ENCODE results near the gene IQGAP1.
A peak's percentile ranks its signal among the peaks of the same experiment; 100 is the strongest.
"Not testable (repeated sequence)": the region's sequence is repeated elsewhere in the genome, so short reads cannot be mapped to it uniquely, and the experiment has no call there.

The IQGAP1 gene, protein sequence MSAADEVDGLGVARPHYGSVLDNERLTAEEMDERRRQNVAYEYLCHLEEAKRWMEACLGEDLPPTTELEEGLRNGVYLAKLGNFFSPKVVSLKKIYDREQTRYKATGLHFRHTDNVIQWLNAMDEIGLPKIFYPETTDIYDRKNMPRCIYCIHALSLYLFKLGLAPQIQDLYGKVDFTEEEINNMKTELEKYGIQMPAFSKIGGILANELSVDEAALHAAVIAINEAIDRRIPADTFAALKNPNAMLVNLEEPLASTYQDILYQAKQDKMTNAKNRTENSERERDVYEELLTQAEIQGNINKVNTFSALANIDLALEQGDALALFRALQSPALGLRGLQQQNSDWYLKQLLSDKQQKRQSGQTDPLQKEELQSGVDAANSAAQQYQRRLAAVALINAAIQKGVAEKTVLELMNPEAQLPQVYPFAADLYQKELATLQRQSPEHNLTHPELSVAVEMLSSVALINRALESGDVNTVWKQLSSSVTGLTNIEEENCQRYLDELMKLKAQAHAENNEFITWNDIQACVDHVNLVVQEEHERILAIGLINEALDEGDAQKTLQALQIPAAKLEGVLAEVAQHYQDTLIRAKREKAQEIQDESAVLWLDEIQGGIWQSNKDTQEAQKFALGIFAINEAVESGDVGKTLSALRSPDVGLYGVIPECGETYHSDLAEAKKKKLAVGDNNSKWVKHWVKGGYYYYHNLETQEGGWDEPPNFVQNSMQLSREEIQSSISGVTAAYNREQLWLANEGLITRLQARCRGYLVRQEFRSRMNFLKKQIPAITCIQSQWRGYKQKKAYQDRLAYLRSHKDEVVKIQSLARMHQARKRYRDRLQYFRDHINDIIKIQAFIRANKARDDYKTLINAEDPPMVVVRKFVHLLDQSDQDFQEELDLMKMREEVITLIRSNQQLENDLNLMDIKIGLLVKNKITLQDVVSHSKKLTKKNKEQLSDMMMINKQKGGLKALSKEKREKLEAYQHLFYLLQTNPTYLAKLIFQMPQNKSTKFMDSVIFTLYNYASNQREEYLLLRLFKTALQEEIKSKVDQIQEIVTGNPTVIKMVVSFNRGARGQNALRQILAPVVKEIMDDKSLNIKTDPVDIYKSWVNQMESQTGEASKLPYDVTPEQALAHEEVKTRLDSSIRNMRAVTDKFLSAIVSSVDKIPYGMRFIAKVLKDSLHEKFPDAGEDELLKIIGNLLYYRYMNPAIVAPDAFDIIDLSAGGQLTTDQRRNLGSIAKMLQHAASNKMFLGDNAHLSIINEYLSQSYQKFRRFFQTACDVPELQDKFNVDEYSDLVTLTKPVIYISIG (N-terminal part only)

GRCh38 chr15:90387534-90388461 is at the start of gene IQGAP1:
Gene IQGAP1, plus strand, starts transcription at chr15:90388242. Its CDS starts 100 bp downstream, at chr15:90388342.
- peak; percentile 92 for DNase-seq

GRCh38 chr15:90338532-90338931 is 49.5 kb upstream of the IQGAP1 start:
- DNase-seq = no peak

GRCh38 chr15:90340345-90340744 is 47.7 kb upstream of the IQGAP1 start:
- no peak for DNase-seq

GRCh38 chr15:90343302-90343790 is 44.7 kb upstream of the IQGAP1 start:
- no peak for DNase-seq

DNA sequence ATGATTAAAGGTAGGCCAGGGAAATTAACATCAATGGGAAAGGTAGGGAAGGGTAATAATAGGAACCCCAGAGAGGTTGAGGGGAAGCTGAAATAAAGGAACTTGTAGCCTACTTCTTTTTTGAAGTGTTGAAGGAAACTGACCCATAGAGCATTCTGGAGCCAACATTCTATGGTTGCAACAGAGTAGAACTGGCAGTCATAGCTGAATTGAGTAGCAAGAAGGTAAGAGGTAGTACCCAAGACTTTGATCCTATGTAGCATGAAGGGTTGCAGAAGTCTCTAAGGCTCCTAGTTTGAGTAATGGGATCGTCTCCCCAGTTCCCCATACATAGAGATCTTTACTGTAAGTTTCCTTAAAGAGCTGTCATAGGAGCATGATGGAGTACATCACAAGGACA is 43.4 kb upstream of the IQGAP1 start:
- no peak for DNase-seq

- DNase-seq = no peak
These were observed 42.2 kb upstream of the IQGAP1 start for GRCh38 chr15:90345857-90346256.

DNA sequence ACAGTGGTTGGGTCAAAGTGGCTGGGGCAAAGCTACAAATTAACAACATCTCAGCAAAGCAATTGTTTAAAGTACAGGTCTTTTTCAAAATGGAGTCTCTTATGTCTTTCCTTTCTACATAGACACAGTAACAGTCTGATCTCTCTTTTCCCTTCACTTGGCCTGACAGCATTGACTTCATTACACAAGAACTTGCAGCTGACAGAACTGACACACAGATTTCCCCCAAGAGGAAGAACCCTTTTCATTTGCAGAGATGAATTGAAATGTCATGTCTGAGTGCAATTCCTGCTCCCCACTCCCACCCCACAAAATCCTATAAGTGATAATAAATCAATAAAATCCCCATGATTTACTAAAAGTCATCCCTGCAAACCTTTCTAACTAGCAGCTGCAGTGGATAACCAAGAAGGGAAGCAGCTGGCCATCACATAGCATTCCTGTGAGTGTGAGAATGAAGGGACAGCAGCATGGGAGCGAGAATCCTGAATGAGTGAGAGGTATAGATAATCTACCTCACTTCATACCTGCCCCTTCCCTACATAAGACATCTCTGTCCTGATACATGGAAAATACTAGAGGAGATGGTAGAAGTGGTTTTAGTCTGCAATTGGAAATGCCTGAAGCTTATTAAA is 40.5 kb upstream of the IQGAP1 start:
- DNase-seq = not testable (repeated sequence)

DNA sequence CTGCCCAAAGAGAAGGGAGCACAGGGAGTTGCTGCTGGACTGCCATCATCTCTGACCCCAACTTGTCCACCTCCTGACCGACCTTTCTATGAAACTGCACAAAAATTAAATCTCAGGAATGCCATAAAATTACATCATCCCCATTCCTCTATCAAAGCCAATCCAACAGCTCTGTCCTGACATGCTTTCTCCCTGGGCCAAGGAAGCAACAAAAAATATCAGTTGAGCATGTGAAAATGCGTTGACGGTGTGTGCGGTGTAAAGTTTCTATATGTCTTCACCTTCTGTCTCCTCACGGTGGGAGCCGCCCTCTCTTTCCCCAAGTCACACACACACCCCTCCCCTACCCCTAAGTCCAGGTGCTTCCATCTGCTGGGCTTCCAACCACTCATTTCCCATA is 39.6 kb upstream of the IQGAP1 start:
- DNase-seq = no peak

DNA sequence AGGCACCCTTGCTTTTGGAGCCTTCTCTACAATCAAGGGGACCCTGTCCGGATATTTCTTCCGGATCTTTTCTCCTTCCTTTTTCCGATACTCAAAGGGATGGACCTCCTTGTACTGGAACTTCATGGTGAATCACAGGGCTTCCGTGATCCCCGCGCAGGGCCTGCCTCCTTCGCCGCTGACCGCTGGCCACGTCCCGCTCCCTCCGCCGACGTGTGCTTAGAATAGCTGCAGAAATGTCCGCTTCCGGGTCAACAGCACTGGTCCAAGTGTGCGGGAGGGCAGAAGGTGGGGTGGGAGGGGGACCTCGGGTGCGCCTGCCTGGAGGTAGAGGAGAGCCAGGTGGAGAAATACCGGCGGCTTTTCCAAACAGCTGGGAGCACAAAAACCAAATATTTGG is 39.0 kb upstream of the IQGAP1 start:
- DNase-seq = no peak

DNA sequence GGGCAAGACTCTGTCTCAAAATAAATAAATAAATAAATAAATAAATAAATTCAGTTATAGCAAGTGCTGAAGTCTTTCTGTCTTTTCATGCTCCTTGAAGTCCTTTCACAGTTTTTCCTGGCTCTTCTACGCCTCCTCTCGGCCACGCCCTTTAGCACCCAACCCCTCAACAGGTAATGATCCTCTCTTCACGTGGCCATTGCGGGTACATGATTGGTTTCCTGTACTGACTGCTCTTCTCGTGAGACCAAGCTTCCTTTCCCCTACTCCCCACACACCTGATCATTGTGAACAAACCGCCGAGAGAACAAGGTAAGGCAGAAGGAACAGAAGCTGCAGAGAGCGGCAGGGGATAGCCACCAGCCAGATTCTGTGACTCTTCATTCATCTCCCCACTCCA is 38.2 kb upstream of the IQGAP1 start:
- DNase-seq = no peak

- DNase-seq = no peak
These were observed 36.4 kb upstream of the IQGAP1 start for GRCh38 chr15:90351479-90352106.

- DNase-seq = peak; percentile 79
These were observed 35.7 kb upstream of the IQGAP1 start, which contains the start of gene ZNF774 for GRCh38 chr15:90352107-90352893. Gene ZNF774, plus strand, starts transcription at chr15:90352284. Its CDS starts 2,377 bp downstream, at chr15:90354661.

- DNase-seq = no peak
These were observed 33.1 kb upstream of the IQGAP1 start for GRCh38 chr15:90354986-90355385.

GRCh38 chr15:90358124-90359033 is 29.7 kb upstream of the IQGAP1 start:
- DNase-seq = no peak

- no peak for DNase-seq
These were observed 27.3 kb upstream of the IQGAP1 start for GRCh38 chr15:90360746-90361145.

GRCh38 chr15:90362936-90363212 is 25.2 kb upstream of the IQGAP1 start:
- DNase-seq = no peak

DNA sequence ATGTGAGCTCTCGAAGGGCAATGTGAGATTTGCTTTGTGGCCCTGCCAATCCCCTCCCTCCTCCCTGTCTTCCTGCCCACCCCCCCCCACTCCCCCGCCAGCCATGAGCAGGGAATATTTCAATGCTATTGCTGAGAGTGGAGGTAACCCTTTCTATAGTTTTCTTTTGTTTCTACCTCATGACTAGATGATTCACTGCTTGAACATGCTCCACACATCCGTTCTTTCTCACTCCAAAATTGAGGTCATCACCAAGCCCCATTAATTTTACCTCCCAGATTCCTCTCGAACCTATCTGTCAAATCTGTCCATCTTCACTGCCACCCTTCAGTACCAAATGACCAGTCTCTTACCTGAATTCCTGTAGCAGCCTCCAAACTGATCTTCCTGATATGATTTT is 23.8 kb upstream of the IQGAP1 start:
- DNase-seq = no peak

GRCh38 chr15:90365414-90366055 is 22.5 kb upstream of the IQGAP1 start:
- no peak for DNase-seq
